ENCODE data around the gene PDCD2.

GRCh38 chr6:170590725-170591124 is 6.3 kb upstream of the PDCD2 start:
- no peak for TF ChIP-seq TAF1 (IDR thresholded peaks at IDR 0.05; ENCODE audit: low read depth)
- no peak for TF ChIP-seq USF1 (IDR thresholded peaks at IDR 0.05)
- no peak for TF ChIP-seq EP300 (IDR thresholded peaks at IDR 0.05; ENCODE audit: borderline replicate concordance)
